Stimulated activated CD8-positive, alpha-beta memory T cell treated with anti-CD3 and anti-CD28 coated beads, Interleukin-7, amount 100 ng/mL, for 48 hours (primary cell): ENCODE results near the gene HCFC1.

Experiments
- DNase-seq, 2 donors: peaks; one replicate each; pipeline ENCODE4 v3.0.0-alpha.2; 2020; ENCODE audit warnings: low read depth in 1 of 2; ENCODE audit errors: extremely low read depth in 1 of 2

Gene HCFC1

GRCh38 chrX:153926552-153926857 is 45.1 kb downstream of the HCFC1 start:
- DNase-seq = no peak

- DNase-seq = peak in 1 of 2 donors; percentile 50
Measured at GRCh38 chrX:153925739-153926551, 45.7 kb downstream of the HCFC1 start, which contains the start of gene ARHGAP4. Gene ARHGAP4, minus strand, starts transcription at chrX:153926264. Its CDS starts 62 bp downstream, at chrX:153926202.

- DNase-seq = no peak
Measured at GRCh38 chrX:153925387-153925738, 46.3 kb downstream of the HCFC1 start.

GRCh38 chrX:153924149-153924861 is 47.3 kb downstream of the HCFC1 start:
- no peak for DNase-seq

- no peak for DNase-seq
Measured at GRCh38 chrX:153922932-153923857, 48.4 kb downstream of the HCFC1 start.

- no peak for DNase-seq
Measured at GRCh38 chrX:153921511-153922446, 49.8 kb downstream of the HCFC1 start.

GRCh38 chrX:153921070-153921469 is 50.5 kb downstream of the HCFC1 start:
- DNase-seq = no peak

- no peak for DNase-seq
Measured at GRCh38 chrX:153920546-153920945, 51.1 kb downstream of the HCFC1 start.

GRCh38 chrX:153919281-153919680 is 52.3 kb downstream of the HCFC1 start:
- DNase-seq = no peak

- DNase-seq = no peak
Measured at GRCh38 chrX:153917869-153918268, 53.7 kb downstream of the HCFC1 start.

GRCh38 chrX:153913701-153914100 is 57.9 kb downstream of the HCFC1 start:
- no peak for DNase-seq

- DNase-seq = no peak
Measured at GRCh38 chrX:153913211-153913610, 58.4 kb downstream of the HCFC1 start.

GRCh38 chrX:153911798-153912197 is 59.8 kb downstream of the HCFC1 start:
- no peak for DNase-seq

- DNase-seq = no peak
Measured at GRCh38 chrX:153910446-153910845, 61.2 kb downstream of the HCFC1 start.

GRCh38 chrX:153909980-153910360 is 61.6 kb downstream of the HCFC1 start:
- DNase-seq = no peak

- no peak for DNase-seq
Measured at GRCh38 chrX:153909024-153909979, 62.3 kb downstream of the HCFC1 start.

- DNase-seq = no peak
Measured at GRCh38 chrX:153908219-153908860, 63.3 kb downstream of the HCFC1 start.

- no peak for DNase-seq
Measured at GRCh38 chrX:153907456-153907855, 64.2 kb downstream of the HCFC1 start.
